Trophoblast cell (in vitro differentiated cells and primary cell): ENCODE measurements around the gene ACTR3.
A peak's percentile ranks its signal among the peaks of the same experiment; 100 is the strongest.

Experiments used
- DNase-seq, 2 donors: peaks; one replicate each; pipeline ENCODE4 v3.0.0-alpha.2; 2016
- H2AFZ ChIP-seq: 2 replicates; pipeline ENCODE4 v1.6.1; 2013; ENCODE audit warnings: low read length, moderate library complexity, mild to moderate bottlenecking; ENCODE audit not compliant: insufficient read depth, poor library complexity
- H2AK5ac ChIP-seq: 2 replicates; pipeline ENCODE4 v1.6.1; 2013; ENCODE audit warnings: mild to moderate bottlenecking, low read length
- H2BK120ac ChIP-seq: 2 replicates; pipeline ENCODE4 v1.6.1; 2013; ENCODE audit warnings: low read length, mild to moderate bottlenecking, moderate library complexity; ENCODE audit not compliant: insufficient read depth, poor library complexity
- H2BK12ac ChIP-seq: 2 replicates; pipeline ENCODE4 v1.6.1; 2013; ENCODE audit warnings: mild to moderate bottlenecking, low read length, moderate library complexity
- H2BK5ac ChIP-seq: 2 replicates; pipeline ENCODE4 v1.6.1; 2013; ENCODE audit warnings: low read length, low read depth, moderate library complexity, mild to moderate bottlenecking; ENCODE audit not compliant: poor library complexity
- H3K14ac ChIP-seq: 2 replicates; pipeline ENCODE4 v1.6.1; 2013; ENCODE audit warnings: mild to moderate bottlenecking, low read length
- H3K18ac ChIP-seq: 2 replicates; pipeline ENCODE4 v1.6.1; 2013; ENCODE audit warnings: mild to moderate bottlenecking, low read length
- H3K23ac ChIP-seq: 2 replicates; pipeline ENCODE4 v1.6.1; 2013; ENCODE audit warnings: low read length
- H3K27ac ChIP-seq: 2 replicates; pipeline ENCODE4 v1.5.1; 2013; ENCODE audit warnings: low read depth, mild to moderate bottlenecking, inconsistent platforms, low read length, moderate library complexity
- H3K27me3 ChIP-seq: 2 replicates; pipeline ENCODE4 v1.6.1; 2013; ENCODE audit warnings: inconsistent platforms, mild to moderate bottlenecking, low read length, moderate library complexity; ENCODE audit not compliant: insufficient read depth
- H3K36me3 ChIP-seq, 2 experiments: 1 replicate in 1 of 2; 2 replicates in 1 of 2; pipeline ENCODE4 v1.6.1; 2013; ENCODE audit warnings: low read length in 2 of 2, mild to moderate bottlenecking in 2 of 2, moderate library complexity in 1 of 2; ENCODE audit not compliant: insufficient read depth in 2 of 2, control insufficient read depth in 1 of 2
- H3K4ac ChIP-seq: 2 replicates; pipeline ENCODE4 v1.6.1; 2013; ENCODE audit warnings: low read depth, mild to moderate bottlenecking, low read length, moderate library complexity
- H3K4me1 ChIP-seq, 2 experiments: 1 replicate in 1 of 2; 2 replicates in 1 of 2; pipeline ENCODE4 v1.6.1; 2013; ENCODE audit warnings: low read length in 2 of 2, mild to moderate bottlenecking in 2 of 2, moderate library complexity in 1 of 2; ENCODE audit not compliant: insufficient read depth in 2 of 2, control insufficient read depth in 1 of 2
- H3K4me2 ChIP-seq: 2 replicates; pipeline ENCODE4 v1.6.1; 2013; ENCODE audit warnings: inconsistent platforms, mild to moderate bottlenecking, low read length, moderate library complexity
- H3K4me3 ChIP-seq: 2 replicates; pipeline ENCODE4 v1.5.1; 2013; ENCODE audit warnings: mild to moderate bottlenecking, low read depth, low read length, inconsistent platforms
- H3K79me1 ChIP-seq: one replicate; pipeline ENCODE4 v1.6.1; 2013; ENCODE audit warnings: low read length
- H3K79me2 ChIP-seq: 2 replicates; pipeline ENCODE4 v1.6.1; 2013; ENCODE audit warnings: low read length, mild to moderate bottlenecking; ENCODE audit not compliant: control insufficient read depth, insufficient read depth, poor library complexity
- H3K9ac ChIP-seq: 2 replicates; pipeline ENCODE4 v1.6.1; 2013; ENCODE audit warnings: mild to moderate bottlenecking, low read length
- H3K9me3 ChIP-seq: 2 replicates; pipeline ENCODE4 v1.6.1; 2013; ENCODE audit warnings: low read depth, mild to moderate bottlenecking, control low read depth, inconsistent platforms, low read length; ENCODE audit not compliant: insufficient read depth
- H4K12ac ChIP-seq: 2 replicates; pipeline ENCODE4 v1.6.1; 2013; ENCODE audit warnings: low read depth, mild to moderate bottlenecking, low read length, moderate library complexity
- H4K8ac ChIP-seq: 2 replicates; pipeline ENCODE4 v1.6.1; 2013; ENCODE audit warnings: low read depth, mild to moderate bottlenecking, low read length, moderate library complexity
- H4K91ac ChIP-seq: one replicate; pipeline ENCODE4 v1.6.1; 2013; ENCODE audit warnings: low read depth, mild to moderate bottlenecking, low read length, moderate library complexity
- WGBS: extraction: QIAGEN DNeasy Blood & Tissue Kit; methylation state at CpG from one replicate; pipeline ENCODE4 v1.1.7; 2013; ENCODE audit warnings: missing lambda C conversion rate; ENCODE audit not compliant: insufficient read length, insufficient coverage; ENCODE audit errors: extremely low coverage; 5-methylcytosine and 5-hydroxymethylcytosine counted together

ACTR3 gene

DNA sequence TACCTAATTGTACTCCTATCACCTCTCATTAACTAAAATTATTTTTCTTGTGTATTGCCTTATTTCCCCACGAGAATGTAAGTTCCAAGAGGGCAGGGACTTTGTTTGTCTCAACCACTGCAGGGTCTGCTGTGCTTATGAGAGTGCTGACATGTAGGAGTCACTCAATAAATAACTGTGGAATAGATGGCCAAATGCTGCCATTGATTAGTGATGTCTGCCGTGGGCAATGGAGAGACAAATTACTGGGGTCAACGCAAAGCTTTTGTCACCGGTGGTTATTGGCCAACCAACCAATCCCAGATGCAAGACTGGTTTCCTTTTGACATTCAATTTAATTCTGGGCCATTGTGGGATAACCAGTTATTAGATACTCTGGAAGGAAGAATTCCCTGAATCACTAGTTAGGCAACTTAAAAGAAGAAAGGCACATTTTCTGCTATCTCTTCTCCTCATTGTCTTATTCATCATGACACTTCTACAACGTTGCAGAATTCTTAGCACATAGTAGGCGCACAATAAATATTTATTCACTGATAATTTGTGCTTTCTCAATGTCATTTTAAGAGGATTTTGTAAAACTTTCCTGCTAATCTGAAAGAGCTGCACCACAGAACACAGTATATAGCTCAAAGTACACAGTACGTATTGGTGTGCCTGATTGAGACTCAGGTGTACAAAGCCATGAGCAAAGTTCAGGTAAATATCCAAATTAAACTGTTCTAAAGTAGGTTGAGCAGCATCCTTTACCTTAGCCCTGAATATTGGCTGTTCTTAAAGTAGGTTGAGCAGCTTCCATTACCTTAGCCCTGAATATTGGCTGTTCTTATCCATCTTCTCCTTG lies 95.9 kb downstream of the ACTR3 start:
- H3K4me1 ChIP-seq, result no peaks in the 10 kb centered on the region
- H3K27ac ChIP-seq, result no peak overlapping the region
- H2AFZ ChIP-seq, result no peak overlapping the region
- no peak overlapping the region for H2AK5ac ChIP-seq
- H2BK12ac ChIP-seq, result no peak overlapping the region
- H3K9ac ChIP-seq, result no peak overlapping the region
- no peaks in the 10 kb centered on the region for H3K36me3 ChIP-seq
- H3K4ac ChIP-seq, result no peak overlapping the region
- H3K79me2 ChIP-seq, result no peaks in the 10 kb centered on the region
- no peaks in the 10 kb centered on the region for H3K79me1 ChIP-seq
- no peaks in the 10 kb centered on the region for H3K9me3 ChIP-seq
- no peak overlapping the region for H3K14ac ChIP-seq
- no peak overlapping the region for H3K4me3 ChIP-seq
- H2BK120ac ChIP-seq, result no peak overlapping the region
- no CpG with 5 or more reads among the region's 7 CpGs for WGBS
- no peak overlapping the region for H4K8ac ChIP-seq
- H3K4me2 ChIP-seq, result no peak overlapping the region
- H2BK5ac ChIP-seq, result no peak overlapping the region
- no peak overlapping the region for H4K91ac ChIP-seq
- no peak overlapping the region for H3K18ac ChIP-seq
- no peak overlapping the region for H4K12ac ChIP-seq
- no peaks in the 10 kb centered on the region for H3K27me3 ChIP-seq
- no peak overlapping the region for H3K23ac ChIP-seq
- no peak for DNase-seq

GRCh38 chr2:113986762-113987290 lies 96.9 kb downstream of the ACTR3 start:
- WGBS, result no CpG with 5 or more reads among the region's 4 CpGs
- H3K36me3 ChIP-seq, result no peaks in the 10 kb centered on the region
- no peak overlapping the region for H3K9ac ChIP-seq
- H3K18ac ChIP-seq, result no peak overlapping the region
- no peak overlapping the region for H4K91ac ChIP-seq
- no peak for DNase-seq
- H2BK12ac ChIP-seq, result no peak overlapping the region
- H4K12ac ChIP-seq, result no peak overlapping the region
- no peak overlapping the region for H4K8ac ChIP-seq
- no peaks in the 10 kb centered on the region for H3K79me2 ChIP-seq
- H3K4me1 ChIP-seq, result peaks cover under 1 to 1% of the 10 kb centered on the region in 2 experiments
- no peaks in the 10 kb centered on the region for H3K27me3 ChIP-seq
- H3K14ac ChIP-seq, result no peak overlapping the region
- no peaks in the 10 kb centered on the region for H3K79me1 ChIP-seq
- H3K23ac ChIP-seq, result no peak overlapping the region
- no peak overlapping the region for H3K4me2 ChIP-seq
- no peak overlapping the region for H3K4me3 ChIP-seq
- no peak overlapping the region for H3K27ac ChIP-seq
- H2BK5ac ChIP-seq, result no peak overlapping the region
- H3K9me3 ChIP-seq, result no peaks in the 10 kb centered on the region
- no peak overlapping the region for H2AFZ ChIP-seq
- H2AK5ac ChIP-seq, result no peak overlapping the region
- no peak overlapping the region for H3K4ac ChIP-seq
- H2BK120ac ChIP-seq, result no peak overlapping the region

- Histone ChIP-seq H3K4ac (no peak overlapping the region), H4K12ac (no peak overlapping the region), H2BK5ac (no peak overlapping the region), H2BK120ac (no peak overlapping the region), H3K4me2 (no peak overlapping the region), H3K27me3 (no peaks in the 10 kb centered on the region), H2AK5ac (no peak overlapping the region), H3K4me3 (no peak overlapping the region), H2BK12ac (no peak overlapping the region), H3K18ac (no peak overlapping the region), H3K4me1 (peaks cover 3 to 4% of the 10 kb centered on the region in 2 experiments), H2AFZ (no peak overlapping the region), H3K14ac (no peak overlapping the region), H3K36me3 (no peaks in the 10 kb centered on the region), H3K9me3 (no peaks in the 10 kb centered on the region), H3K79me1 (no peaks in the 10 kb centered on the region), H4K91ac (no peak overlapping the region), H3K79me2 (no peaks in the 10 kb centered on the region), H3K27ac (peak overlapping the region; percentile 31), H3K23ac (no peak overlapping the region), H4K8ac (no peak overlapping the region), H3K9ac (no peak overlapping the region)
- WGBS, result no CpG with 5 or more reads among the region's 1 CpG
- DNase-seq, result peak in 1 of 2 donors; percentile 71
Observed at GRCh38 chr2:113992090-113992489, 102.2 kb downstream of the ACTR3 start.

DNA sequence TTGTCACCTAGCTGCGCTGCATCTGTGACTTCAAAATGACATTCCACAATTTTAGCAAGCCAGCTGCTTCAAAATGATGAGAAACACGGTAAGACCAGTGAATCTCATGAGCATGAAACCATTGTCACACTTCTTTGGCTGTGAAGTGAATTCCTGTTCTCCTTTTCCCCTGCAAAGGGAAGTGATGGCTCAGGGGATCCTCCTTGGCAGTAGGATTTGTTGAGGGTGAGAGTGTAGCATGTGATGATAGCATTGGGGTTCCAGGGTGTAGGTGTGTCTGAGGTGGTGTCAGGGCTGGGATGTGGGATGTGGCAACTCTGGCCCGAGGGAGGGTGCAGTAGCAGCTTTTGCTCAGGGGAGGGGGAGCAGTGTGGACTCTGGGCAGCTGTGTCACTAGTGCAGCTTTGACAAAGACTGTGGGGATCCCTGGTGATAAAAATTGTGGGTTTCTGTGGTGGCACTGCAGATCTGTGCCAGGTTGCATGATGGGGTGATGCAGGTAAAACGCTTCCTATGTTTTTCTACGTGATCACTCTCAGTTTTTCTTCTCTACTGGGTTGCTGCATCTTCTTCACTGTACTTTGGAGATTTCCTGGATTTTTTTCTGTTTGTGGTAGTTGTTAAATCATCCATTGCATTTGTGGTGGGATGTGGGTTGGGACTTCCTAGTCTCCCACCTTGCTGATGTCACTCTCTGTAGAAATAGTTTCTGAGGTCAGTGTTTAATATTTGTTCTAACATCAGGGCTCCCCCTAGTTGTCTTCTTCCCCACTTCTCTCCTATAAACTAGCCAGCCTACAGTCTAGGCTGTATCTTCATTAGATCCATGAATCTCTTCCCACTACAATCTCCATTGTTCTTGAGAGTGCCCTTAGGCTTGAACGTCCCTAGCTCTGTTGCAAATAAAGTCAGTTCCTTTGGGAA lies 107.0 kb downstream of the ACTR3 start:
- Histone ChIP-seq H3K79me2 (no peaks in the 10 kb centered on the region), H2AFZ (no peak overlapping the region), H3K14ac (no peak overlapping the region), H3K79me1 (no peaks in the 10 kb centered on the region), H3K9me3 (no peaks in the 10 kb centered on the region), H2BK120ac (no peak overlapping the region), H3K18ac (no peak overlapping the region), H3K4ac (no peak overlapping the region), H3K4me3 (no peak overlapping the region), H3K27ac (no peak overlapping the region), H4K8ac (no peak overlapping the region), H3K9ac (no peak overlapping the region), H3K27me3 (no peaks in the 10 kb centered on the region), H2BK12ac (no peak overlapping the region), H3K4me1 (peaks cover under 1 to 2% of the 10 kb centered on the region in 2 experiments), H3K23ac (no peak overlapping the region), H2AK5ac (no peak overlapping the region), H4K91ac (no peak overlapping the region), H3K36me3 (no peaks in the 10 kb centered on the region), H2BK5ac (no peak overlapping the region), H3K4me2 (no peak overlapping the region), H4K12ac (no peak overlapping the region)
- no CpG with 5 or more reads among the region's 6 CpGs for WGBS
- DNase-seq, result no peak
